Measurements from ENCODE around the gene RGS14.
A peak's percentile ranks its signal among the peaks of the same experiment; 100 is the strongest.
"Not testable (repeated sequence)": the region's sequence is repeated elsewhere in the genome, so short reads cannot be mapped to it uniquely, and the experiment has no call there.

RGS14 gene

GRCh38 chr5:177346820-177347219, 10.9 kb upstream of the RGS14 start:
- DNase-seq (ENCODE audit: low read depth in 2 of 2) = no peak

- DNase-seq (ENCODE audit: low read depth in 2 of 2) = no peak
Observed at GRCh38 chr5:177347699-177348098, 10.0 kb upstream of the RGS14 start.

- DNase-seq (ENCODE audit: low read depth in 2 of 2) = no peak
Observed at GRCh38 chr5:177349362-177349647, 8.4 kb upstream of the RGS14 start.

GRCh38 chr5:177349762-177350161, 8.0 kb upstream of the RGS14 start:
- DNase-seq (ENCODE audit: low read depth in 2 of 2) = no peak

GRCh38 chr5:177350776-177351391, 6.8 kb upstream of the RGS14 start:
- DNase-seq (ENCODE audit: low read depth in 2 of 2) = no peak

GRCh38 chr5:177351392-177352329, 6.1 kb upstream of the RGS14 start, which contains the start of gene LMAN2:
TSS of gene LMAN2 (minus strand) at chr5:177351668. CDS start at chr5:177351647, 21 bp downstream.
- DNase-seq (ENCODE audit: low read depth in 2 of 2) = peak; percentile 80 to 81

- no peak for DNase-seq (ENCODE audit: low read depth in 2 of 2)
Observed at GRCh38 chr5:177353093-177353492, 4.6 kb upstream of the RGS14 start.

- DNase-seq (ENCODE audit: low read depth in 2 of 2) = no peak
Observed at GRCh38 chr5:177354256-177354655, 3.5 kb upstream of the RGS14 start.

GRCh38 chr5:177354711-177355110, 3.0 kb upstream of the RGS14 start:
- no peak for DNase-seq (ENCODE audit: low read depth in 2 of 2)

- DNase-seq (ENCODE audit: low read depth in 2 of 2) = no peak
Observed at GRCh38 chr5:177355162-177355867, 2.4 kb upstream of the RGS14 start.

- DNase-seq (ENCODE audit: low read depth in 2 of 2) = no peak
Observed at GRCh38 chr5:177355868-177356168, 1.9 kb upstream of the RGS14 start.

GRCh38 chr5:177356746-177357145, 978 bp upstream of the RGS14 start:
- no peak for DNase-seq (ENCODE audit: low read depth in 2 of 2)

GRCh38 chr5:177357146-177357458, 622 bp upstream of the RGS14 start:
- DNase-seq (ENCODE audit: low read depth in 2 of 2) = no peak

GRCh38 chr5:177358370-177358819, 671 bp downstream of the RGS14 start:
- DNase-seq (ENCODE audit: low read depth in 2 of 2) = no peak

GRCh38 chr5:177359451-177359851, 1.7 kb downstream of the RGS14 start:
- DNase-seq (ENCODE audit: low read depth in 2 of 2) = no peak

GRCh38 chr5:177359860-177360259, 2.1 kb downstream of the RGS14 start:
- no peak for DNase-seq (ENCODE audit: low read depth in 2 of 2)

GRCh38 chr5:177360740-177361139, 3.0 kb downstream of the RGS14 start:
- DNase-seq (ENCODE audit: low read depth in 2 of 2) = not testable (repeated sequence)

GRCh38 chr5:177361418-177362291, 3.9 kb downstream of the RGS14 start:
- no peak for DNase-seq (ENCODE audit: low read depth in 2 of 2)

GRCh38 chr5:177362292-177362609, 4.5 kb downstream of the RGS14 start:
- no peak for DNase-seq (ENCODE audit: low read depth in 2 of 2)

GRCh38 chr5:177362610-177363507, 5.1 kb downstream of the RGS14 start:
- DNase-seq (ENCODE audit: low read depth in 2 of 2) = peak; percentile 41 to 46

GRCh38 chr5:177363565-177363964, 5.8 kb downstream of the RGS14 start:
- DNase-seq (ENCODE audit: low read depth in 2 of 2) = no peak

Data from activated CD8-positive, alpha-beta memory T cell treated with anti-CD3 and anti-CD28 coated beads for 4 hours (primary cell).